VCaP (cell line): ENCODE measurements around the gene PLA2G4E.

ENCODE experiments used
- H3K27ac ChIP-seq: fragments of 450-650 bp; 2 replicates; pipeline ENCODE4 v1.5.1; 2017
- TF ChIP-seq, protein P1 (sequence below): fragments of 450-650 bp; conservative IDR thresholded peaks from 2 replicates; pipeline ENCODE4 v1.5.1; 2017; ENCODE audit warnings: mild to moderate bottlenecking, moderate library complexity

Gene PLA2G4E

DNA sequence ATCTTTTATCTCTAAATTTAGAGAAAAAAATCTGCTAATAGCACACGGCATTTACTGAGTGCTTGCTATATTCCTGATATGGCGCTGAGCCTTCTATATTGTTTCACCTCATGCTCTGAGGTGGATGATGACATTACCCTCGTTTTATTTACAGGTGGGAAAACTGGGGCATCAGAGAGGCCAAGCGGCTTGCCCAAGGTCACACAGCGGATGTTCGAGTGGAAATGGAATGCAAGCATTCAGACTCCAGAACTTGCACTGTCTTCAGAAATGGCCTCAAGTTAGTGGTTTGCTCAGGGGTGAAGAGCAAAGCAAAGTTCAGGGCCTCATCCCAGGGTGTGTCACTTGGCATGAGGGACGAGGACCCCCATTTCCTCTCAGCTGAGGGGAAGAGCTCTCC is 65.7 kb downstream of the PLA2G4E start:
- TF ChIP-seq, protein P1, sequence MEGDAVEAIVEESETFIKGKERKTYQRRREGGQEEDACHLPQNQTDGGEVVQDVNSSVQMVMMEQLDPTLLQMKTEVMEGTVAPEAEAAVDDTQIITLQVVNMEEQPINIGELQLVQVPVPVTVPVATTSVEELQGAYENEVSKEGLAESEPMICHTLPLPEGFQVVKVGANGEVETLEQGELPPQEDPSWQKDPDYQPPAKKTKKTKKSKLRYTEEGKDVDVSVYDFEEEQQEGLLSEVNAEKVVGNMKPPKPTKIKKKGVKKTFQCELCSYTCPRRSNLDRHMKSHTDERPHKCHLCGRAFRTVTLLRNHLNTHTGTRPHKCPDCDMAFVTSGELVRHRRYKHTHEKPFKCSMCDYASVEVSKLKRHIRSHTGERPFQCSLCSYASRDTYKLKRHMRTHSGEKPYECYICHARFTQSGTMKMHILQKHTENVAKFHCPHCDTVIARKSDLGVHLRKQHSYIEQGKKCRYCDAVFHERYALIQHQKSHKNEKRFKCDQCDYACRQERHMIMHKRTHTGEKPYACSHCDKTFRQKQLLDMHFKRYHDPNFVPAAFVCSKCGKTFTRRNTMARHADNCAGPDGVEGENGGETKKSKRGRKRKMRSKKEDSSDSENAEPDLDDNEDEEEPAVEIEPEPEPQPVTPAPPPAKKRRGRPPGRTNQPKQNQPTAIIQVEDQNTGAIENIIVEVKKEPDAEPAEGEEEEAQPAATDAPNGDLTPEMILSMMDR, result no peak
- H3K27ac ChIP-seq, result no peak overlapping the region

DNA sequence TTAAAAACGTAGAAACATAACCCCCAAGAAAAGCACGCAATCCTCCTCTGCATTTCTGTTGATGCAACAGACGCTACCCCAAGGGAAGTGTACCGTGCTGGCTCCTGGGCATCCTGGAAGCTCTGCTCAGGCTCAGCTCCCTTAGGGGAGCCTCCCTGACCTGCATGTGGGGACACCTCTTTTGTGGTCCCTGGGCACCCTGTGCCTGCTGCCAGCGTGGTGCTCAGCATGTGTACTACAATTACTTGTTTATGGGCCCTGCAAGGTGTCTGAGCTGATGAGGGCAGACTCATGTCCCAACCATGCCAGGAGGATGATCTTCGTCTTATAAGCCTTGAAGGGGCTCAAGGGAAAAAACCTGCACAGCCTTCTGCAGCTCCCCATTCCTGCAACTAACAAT is 66.8 kb downstream of the PLA2G4E start:
- TF ChIP-seq, protein P1, result no peak
- no peak overlapping the region for H3K27ac ChIP-seq

DNA sequence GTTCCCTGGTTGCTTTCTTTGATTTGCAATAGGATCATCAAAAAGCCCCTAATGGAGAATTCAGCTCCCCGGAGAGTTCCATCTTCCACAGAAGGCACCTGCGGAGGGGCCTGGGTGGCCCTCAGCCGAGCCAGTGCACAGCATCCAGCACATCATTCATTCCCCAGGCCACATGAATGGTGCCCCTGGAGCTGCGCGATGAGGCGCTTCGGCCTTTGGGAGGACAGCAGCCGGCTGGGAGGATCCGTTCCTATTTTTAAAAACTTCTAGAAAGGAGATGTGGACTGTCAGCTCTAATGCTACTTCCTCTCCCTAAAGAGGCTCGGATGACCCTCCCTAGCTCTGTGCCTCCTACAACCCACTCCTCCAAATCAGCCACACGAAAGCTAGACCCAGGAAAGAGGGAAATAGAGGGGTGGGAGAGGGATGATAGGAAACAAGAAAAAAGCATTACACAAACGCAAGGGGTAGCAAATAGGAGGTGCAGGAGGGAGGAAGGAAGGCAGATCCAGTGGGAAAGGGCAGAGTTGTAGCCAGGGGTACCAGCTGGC is 68.8 kb downstream of the PLA2G4E start:
- no peak overlapping the region for H3K27ac ChIP-seq
- TF ChIP-seq, protein P1, result no peak

- no peak overlapping the region for H3K27ac ChIP-seq
- TF ChIP-seq, protein P1, result no peak
Observed at GRCh38 chr15:41951571-41951970, 69.3 kb downstream of the PLA2G4E start.

GRCh38 chr15:41950489-41950888 is 70.4 kb downstream of the PLA2G4E start:
- TF ChIP-seq, protein P1, result no peak
- no peak overlapping the region for H3K27ac ChIP-seq

DNA sequence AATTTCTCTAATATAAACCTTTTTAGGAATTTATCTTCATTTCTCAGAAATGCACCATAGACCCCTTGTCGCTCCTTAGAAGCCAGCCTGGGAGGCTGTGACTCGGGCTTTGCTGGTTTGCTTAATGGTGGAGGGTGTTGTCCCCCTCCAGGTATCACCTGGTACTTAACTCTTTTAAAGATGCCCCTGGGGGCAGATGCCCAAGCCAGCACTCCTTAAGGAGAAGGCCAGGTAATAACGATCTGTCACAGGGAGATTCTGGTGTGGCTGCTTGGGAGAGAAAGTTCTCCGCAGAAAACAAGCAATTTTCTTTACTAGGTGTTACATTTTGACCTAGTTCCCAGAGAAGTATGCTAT is 70.7 kb downstream of the PLA2G4E start:
- no peak overlapping the region for H3K27ac ChIP-seq
- TF ChIP-seq, protein P1, result no peak

DNA sequence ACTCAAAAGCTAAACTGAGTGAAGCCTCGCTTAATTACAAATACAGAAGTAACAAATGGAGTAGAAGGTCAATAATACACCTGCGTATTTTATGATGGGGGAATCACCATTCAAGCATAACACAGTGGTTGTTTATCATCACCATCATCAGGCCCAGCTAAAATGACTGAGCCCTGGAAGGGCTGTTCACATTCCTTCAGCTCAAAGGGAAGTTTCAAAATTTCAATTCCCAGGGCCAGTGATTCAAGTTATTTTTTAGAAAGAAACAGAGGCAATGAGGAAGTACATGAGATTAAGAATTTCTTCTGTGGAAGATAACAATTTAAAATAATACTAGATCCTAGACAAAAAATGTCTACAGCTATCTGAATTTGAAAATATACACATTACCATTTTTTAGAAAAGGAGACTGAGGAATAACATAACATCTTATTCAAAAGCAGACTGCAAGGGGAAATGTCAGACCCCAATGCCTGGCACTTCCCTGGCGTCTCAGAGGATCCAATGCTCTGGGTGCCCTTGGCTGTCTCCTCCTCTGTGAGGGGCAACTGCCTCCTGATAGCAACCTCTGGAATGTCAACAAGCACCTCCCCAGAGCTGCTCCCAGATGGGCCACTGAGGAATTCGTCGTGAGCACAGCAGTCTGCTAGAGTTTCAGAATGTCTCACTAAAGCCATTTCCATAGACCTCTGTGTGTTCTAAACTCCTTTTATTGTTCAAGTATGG is 71.3 kb downstream of the PLA2G4E start:
- no peak overlapping the region for H3K27ac ChIP-seq
- TF ChIP-seq, protein P1, result no peak
